Neuron (in vitro differentiated cells): ENCODE data around the gene SUMO2.
A peak's percentile ranks its signal among the peaks of the same experiment; 100 is the strongest.
"Not testable (repeated sequence)": the region's sequence is repeated elsewhere in the genome, so short reads cannot be mapped to it uniquely, and the experiment has no call there.

Source experiments
- H2AFZ ChIP-seq: one replicate; pipeline ENCODE4 v1.6.1; 2013; ENCODE audit warnings: low read depth, mild to moderate bottlenecking, inconsistent platforms, low read length, moderate library complexity
- H3K27me3 ChIP-seq: one replicate; pipeline ENCODE4 v1.6.1; 2013; ENCODE audit warnings: low read length; ENCODE audit not compliant: insufficient read depth
- H3K36me3 ChIP-seq: one replicate; pipeline ENCODE4 v1.6.1; 2013; ENCODE audit warnings: low read length; ENCODE audit not compliant: insufficient read depth
- H3K4me1 ChIP-seq: one replicate; pipeline ENCODE4 v1.6.1; 2013; ENCODE audit warnings: low read length; ENCODE audit not compliant: insufficient read depth
- H3K4me3 ChIP-seq: 2 replicates; pipeline ENCODE4 v1.5.1; 2013; ENCODE audit warnings: mild to moderate bottlenecking, low read length, moderate library complexity
- H3K9me3 ChIP-seq: one replicate; pipeline ENCODE4 v1.6.1; 2013; ENCODE audit warnings: low read length

The SUMO2 gene

DNA sequence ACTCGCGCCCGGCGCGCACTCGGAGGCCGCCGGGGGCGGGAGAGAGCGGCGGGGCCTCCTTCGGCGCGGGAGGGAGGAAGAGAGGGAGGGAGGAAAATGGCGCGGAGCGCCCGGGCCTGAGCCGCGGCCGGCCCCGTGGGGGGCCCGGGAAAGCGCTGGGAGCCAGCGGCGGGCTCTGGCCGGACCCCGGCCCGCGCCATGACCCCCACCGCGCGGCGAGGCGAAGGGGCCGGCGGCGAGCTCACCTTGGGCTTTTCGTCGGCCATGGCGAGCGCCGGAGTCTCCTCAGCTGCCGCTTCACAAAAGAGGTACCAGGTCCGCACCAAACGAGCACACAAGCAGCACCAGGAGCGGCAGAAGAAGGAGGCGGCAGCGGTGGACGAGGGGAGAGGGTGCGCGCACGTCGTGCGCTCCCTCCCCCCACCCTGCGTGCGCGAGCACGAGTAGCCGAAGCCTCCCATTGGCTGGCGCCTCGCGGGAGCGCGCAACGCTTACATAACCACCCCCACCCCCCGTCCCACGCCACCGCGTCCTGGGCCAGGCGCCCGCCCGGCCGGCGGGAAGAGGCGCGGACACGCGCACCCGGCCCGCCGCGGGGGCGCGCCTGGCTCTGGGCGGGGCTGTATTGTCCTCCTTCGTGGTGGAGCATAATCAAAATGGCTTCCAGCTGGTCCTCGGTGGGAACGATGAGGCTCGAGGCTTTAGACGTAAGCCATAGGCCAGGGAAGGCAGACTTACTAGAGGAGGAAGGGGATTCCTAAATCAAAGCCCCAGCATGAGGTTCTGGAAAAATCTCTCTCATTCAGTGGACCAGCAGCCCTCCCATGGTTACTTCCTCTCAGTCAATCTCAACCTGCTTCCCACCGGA, at the start of gene SUMO2:
SUMO2 (minus strand) TSS at position 391 of the 868 bp plus-strand sequence; CDS start at position 266, 125 bp downstream.
- peaks cover 13% of the 10 kb centered on the region for H3K4me1 ChIP-seq
- H2AFZ ChIP-seq = no peak within 1 kb of the TSS
- peaks cover 18% of the 10 kb centered on the region for H3K36me3 ChIP-seq
- no peaks in the 10 kb centered on the region for H3K27me3 ChIP-seq
- H3K4me3 ChIP-seq = peak within 1 kb of the TSS; percentile 91
- no peaks in the 10 kb centered on the region for H3K9me3 ChIP-seq

DNA sequence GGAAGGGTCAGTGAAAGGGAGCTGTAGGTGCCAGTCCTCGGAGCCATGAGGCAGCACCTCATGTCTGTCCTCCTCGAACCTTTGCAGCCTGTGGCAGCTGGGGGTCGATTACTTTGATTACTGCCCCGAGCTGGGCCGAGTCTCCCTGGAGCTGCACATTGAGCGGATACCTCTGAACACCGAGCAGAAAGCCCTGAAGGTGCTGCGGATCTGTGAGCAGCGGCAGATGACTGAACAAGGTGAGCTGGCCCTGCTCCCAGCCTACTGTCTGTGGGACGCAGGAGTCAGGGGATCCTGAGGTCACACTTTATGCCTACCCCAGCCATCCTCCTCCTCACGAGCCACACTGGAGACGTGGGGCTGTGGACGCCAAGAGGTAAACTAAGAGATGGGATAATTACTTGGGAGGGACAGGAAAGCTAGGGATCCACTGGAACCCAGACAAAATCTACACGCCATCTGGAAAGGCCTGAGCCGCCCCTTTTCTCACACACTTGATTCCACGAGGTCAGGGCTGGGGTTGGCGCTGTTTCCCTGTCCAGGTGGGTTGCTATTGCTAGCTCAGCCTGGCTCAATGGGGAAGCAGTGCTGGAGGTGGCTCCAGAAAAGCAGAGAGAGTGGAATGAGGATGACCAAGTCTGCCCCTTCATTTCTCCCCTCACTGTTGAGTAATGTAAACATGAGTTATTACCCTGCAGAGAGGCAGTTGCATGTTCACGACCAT, 49.1 kb upstream of the SUMO2 start:
- H3K36me3 ChIP-seq = peaks cover 82% of the 10 kb centered on the region
- no peak overlapping the region for H2AFZ ChIP-seq
- no peak overlapping the region for H3K4me3 ChIP-seq

DNA sequence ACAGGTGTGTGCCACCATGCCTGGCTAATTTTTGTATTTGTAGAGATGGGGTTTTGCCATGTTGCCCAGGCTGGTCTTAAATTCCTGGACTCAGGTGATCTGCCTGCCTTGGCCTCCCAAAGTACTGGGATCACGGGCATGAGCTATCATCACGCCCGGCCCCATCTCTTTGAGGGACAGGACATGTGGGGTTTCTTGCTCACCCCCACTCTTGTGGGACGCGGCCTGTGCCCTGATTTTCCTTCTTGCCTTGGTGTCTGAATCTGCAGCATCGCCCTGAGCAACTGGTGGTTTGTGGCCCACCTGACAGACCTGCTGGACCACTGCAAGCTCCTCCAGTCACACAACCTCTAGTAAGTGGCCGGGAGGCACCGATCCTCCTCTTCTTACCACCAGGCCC, 48.3 kb upstream of the SUMO2 start:
- H3K9me3 ChIP-seq = no peaks in the 10 kb centered on the region
- H3K4me1 ChIP-seq = no peaks in the 10 kb centered on the region
- no peak overlapping the region for H2AFZ ChIP-seq
- no peaks in the 10 kb centered on the region for H3K27me3 ChIP-seq
- H3K4me3 ChIP-seq = no peak overlapping the region
- peaks cover 82% of the 10 kb centered on the region for H3K36me3 ChIP-seq

More for the DNA sequence above, 49.1 kb upstream of the SUMO2 start:
- Histone ChIP-seq H3K4me1 (no peaks in the 10 kb centered on the region), H3K9me3 (no peaks in the 10 kb centered on the region), H3K27me3 (no peaks in the 10 kb centered on the region)

DNA sequence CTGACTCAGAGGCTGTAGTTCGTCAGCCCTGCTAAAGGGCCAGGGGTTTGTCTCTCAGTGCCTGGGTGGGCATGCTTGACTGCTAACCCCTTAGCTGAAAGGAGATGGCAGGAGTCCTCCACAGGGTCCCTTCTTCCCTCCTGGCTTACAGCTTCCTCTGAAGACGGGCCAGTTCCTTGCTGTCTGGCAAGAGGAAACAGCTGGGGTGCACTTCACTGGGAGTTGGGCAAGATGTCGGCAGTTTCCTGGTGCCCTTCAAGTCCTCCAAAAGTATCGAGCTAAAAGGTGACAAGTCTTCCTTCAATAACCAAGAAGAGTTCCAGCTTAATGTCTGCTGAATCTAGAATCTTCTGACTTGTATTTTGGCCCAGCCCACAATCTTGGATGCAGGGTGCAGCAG, 46.1 kb upstream of the SUMO2 start:
- H3K36me3 ChIP-seq = peaks cover 80% of the 10 kb centered on the region
- H3K27me3 ChIP-seq = no peaks in the 10 kb centered on the region
- no peaks in the 10 kb centered on the region for H3K9me3 ChIP-seq
- H3K4me1 ChIP-seq = no peaks in the 10 kb centered on the region
- no peak overlapping the region for H3K4me3 ChIP-seq
- H2AFZ ChIP-seq = no peak overlapping the region

DNA sequence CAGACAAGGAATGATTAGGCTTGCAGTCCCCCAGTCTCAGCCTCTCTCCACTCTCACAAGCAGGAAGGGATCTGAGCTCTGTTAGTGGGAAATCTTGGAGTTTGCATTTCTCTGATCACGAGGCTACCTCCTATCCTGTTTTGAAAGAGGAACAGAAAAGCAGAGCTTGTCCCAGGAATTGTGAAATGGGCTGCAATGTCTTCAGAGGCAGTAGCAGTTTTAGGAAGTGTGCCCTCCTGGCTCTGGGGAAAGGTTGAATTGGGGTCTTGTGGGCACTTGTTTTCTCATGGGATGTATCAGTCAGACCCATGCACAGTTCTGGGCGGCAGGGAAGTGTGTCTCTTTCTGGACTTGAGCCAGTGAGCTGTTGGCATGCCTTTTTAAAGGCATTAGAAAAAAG, 45.5 kb upstream of the SUMO2 start:
- Histone ChIP-seq H3K4me3 (no peak overlapping the region), H3K9me3 (no peaks in the 10 kb centered on the region), H3K36me3 (peaks cover 78% of the 10 kb centered on the region), H3K27me3 (no peaks in the 10 kb centered on the region), H2AFZ (no peak overlapping the region), H3K4me1 (no peaks in the 10 kb centered on the region)

DNA sequence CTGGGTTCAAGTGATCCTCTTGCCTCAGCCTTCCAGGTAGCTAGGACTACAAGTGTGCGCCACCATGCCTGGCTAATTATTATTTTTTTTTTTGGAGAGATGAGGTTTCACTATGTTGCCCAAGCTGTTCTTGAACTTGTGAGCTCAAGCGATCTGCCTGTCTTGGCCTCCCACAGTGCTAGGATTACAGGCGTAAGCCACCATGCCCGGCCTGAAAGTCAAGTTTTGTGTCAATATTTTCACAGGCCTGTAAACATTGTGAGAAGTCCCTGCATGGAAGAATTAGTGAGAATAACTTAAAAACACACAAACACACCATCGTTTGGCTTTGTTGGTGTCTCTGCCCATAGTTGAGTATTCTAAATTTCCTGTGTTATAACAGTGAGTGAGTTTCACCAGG, 45.0 kb upstream of the SUMO2 start:
- Histone ChIP-seq H3K36me3 (peaks cover 75% of the 10 kb centered on the region), H3K9me3 (no peaks in the 10 kb centered on the region), H2AFZ (no peak overlapping the region), H3K4me1 (no peaks in the 10 kb centered on the region), H3K4me3 (no peak overlapping the region), H3K27me3 (no peaks in the 10 kb centered on the region)

DNA sequence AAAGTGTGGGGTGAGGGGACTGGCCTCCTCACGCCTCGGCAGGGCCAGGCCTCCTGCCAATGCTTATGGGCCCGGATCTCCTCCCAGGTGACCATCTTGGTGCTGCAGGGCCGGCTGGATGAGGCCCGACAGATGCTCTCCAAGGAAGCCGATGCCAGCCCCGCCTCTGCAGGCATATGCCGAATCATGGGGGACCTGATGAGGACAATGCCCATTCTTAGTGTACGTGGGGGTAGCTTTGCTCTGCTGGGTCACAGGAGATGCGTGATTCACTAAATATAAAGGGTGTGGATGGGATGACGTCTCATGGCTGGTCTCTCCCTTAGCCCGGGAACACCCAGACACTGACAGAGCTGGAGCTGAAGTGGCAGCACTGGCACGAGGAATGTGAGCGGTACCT, 42.3 kb upstream of the SUMO2 start:
- no peak overlapping the region for H2AFZ ChIP-seq
- H3K4me1 ChIP-seq = no peaks in the 10 kb centered on the region
- no peak overlapping the region for H3K4me3 ChIP-seq
- peaks cover 67% of the 10 kb centered on the region for H3K36me3 ChIP-seq
- no peaks in the 10 kb centered on the region for H3K27me3 ChIP-seq
- H3K9me3 ChIP-seq = no peaks in the 10 kb centered on the region

DNA sequence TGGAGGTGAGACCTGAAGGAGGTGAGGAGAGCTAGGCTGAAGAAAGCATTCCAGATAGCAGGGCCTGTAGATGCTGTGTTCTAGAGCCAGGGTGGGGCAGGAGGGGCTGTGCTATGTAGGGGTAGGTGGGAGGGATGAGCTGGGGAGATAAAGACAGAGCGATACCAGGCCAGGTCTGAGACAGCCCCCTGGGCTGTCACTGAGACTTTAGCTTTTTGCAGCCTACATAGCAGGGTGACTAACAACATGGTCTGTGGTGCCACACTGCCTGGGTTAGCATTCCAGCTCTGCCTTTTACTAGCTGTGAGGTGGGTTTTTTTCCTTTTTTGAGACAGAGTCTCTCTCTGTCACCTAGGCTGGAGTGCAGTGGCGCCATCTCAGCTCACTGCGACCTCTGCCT, 37.1 kb upstream of the SUMO2 start:
- no peak overlapping the region for H3K4me3 ChIP-seq
- H2AFZ ChIP-seq = no peak overlapping the region
- peaks cover 66% of the 10 kb centered on the region for H3K36me3 ChIP-seq
- H3K9me3 ChIP-seq = no peaks in the 10 kb centered on the region
- no peaks in the 10 kb centered on the region for H3K4me1 ChIP-seq
- H3K27me3 ChIP-seq = no peaks in the 10 kb centered on the region

DNA sequence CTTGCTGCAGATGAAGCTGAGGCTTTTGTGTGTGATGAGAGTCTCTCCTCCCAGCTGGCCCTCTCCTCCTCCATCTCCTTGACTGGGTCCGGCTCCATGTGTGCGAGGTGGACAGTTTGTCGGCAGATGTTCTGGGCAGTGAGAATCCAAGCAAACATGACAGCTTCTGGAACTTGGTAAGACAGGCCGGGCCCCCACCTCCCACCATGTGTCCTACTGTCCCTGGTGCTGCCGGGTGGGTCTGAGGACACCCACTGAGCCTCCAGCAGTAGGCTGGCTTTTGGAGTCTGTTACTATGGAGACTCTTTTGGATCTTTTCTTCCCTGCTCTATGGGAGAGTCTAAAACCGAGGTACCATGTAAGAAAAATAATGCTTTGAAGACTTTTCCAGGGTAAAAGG, 35.4 kb upstream of the SUMO2 start:
- Histone ChIP-seq H3K27me3 (no peaks in the 10 kb centered on the region), H3K4me3 (no peak overlapping the region), H3K4me1 (no peaks in the 10 kb centered on the region), H2AFZ (no peak overlapping the region), H3K36me3 (peaks cover 73% of the 10 kb centered on the region), H3K9me3 (no peaks in the 10 kb centered on the region)

DNA sequence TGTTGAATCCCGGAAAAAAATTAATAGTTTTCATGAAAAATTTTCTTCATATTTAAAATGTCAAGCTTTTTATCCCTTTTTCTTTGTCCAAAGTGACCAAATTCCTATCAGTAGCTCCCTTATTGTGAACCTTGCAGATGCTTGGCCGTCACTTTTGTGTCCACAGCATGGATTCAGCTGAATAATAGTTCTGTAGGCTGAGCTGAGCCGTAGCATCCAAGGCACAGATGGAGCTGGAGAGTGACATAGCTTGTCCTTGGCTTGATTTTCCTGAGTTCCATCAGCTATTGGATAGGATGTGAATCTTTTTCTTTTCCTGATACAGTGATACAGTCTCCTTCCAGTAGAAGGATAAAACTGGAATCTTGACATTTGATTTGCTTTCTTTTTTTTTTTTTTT, 26.3 kb upstream of the SUMO2 start:
- no peaks in the 10 kb centered on the region for H3K27me3 ChIP-seq
- peaks cover 5% of the 10 kb centered on the region for H3K4me1 ChIP-seq
- H3K9me3 ChIP-seq = no peaks in the 10 kb centered on the region
- H3K36me3 ChIP-seq = peaks cover 45% of the 10 kb centered on the region
- no peak overlapping the region for H3K4me3 ChIP-seq
- no peak overlapping the region for H2AFZ ChIP-seq

DNA sequence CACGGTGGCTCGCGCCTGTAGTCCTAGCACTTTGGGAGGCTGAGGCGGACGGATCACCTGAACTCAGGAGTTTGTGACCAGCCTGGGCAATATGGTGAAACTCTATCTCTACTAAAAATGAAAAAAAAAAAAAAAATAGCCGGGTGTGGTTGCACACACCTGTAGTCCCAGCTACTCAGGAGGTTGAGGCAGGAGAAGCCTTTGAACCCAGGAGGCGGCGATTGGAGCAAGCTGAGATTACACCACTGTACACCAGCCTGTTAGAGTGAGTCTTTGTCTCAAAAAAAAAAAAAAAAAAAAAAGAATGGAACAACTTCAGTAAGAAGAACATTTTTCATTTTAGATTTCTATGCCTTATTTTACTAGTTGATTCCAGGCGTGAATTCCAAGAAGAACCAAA, 25.4 kb upstream of the SUMO2 start:
- Histone ChIP-seq H3K27me3 (no peaks in the 10 kb centered on the region), H3K4me1 (peaks cover 5% of the 10 kb centered on the region), H3K9me3 (no peaks in the 10 kb centered on the region), H2AFZ (no peak overlapping the region), H3K4me3 (no peak overlapping the region), H3K36me3 (peaks cover 38% of the 10 kb centered on the region)

DNA sequence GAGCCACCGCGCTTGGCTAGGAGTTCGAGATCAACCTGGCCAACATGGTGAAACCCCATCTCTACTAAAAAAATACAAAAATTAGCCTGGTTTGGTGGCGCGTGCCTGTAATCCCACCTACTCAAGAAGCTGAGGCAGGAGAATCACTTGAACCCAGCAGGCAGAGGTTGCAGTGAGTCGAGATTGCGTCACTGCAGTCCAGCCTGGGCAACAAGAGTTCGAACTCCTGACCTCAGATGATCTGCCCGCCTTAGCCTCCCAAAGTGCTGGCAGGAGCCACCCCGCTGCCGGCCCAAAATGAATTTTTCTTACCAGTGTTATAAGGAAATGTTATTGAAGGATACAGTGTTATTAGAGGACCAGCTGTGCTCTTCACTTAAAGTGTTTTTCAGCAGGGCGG, 25.0 kb upstream of the SUMO2 start:
- Histone ChIP-seq H3K36me3 (peaks cover 34% of the 10 kb centered on the region), H3K4me3 (no peak overlapping the region), H2AFZ (no peak overlapping the region), H3K27me3 (no peaks in the 10 kb centered on the region), H3K4me1 (peaks cover 5% of the 10 kb centered on the region), H3K9me3 (no peaks in the 10 kb centered on the region)

DNA sequence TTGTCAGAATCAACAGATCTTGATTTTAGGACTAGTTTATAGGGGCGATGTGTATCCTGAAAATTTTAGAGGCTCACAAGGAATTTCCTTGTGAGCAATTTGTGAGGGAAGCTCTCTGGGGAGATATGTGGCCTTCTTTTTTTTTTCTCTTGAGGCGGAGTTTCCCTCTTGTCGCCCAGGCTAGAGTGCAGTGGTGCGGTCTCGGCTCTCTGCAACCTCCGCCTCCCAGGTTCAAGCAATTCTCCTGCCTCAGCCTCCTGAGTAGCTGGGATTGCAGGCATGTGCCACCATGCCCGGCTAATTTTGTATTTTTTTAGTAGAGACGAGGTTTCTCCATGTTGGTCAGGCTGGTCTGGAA, 24.3 kb upstream of the SUMO2 start:
- H3K4me1 ChIP-seq, H3K27me3 ChIP-seq, H2AFZ ChIP-seq, H3K9me3 ChIP-seq: not testable (repeated sequence)
- Histone ChIP-seq H3K36me3 (peaks cover 28% of the 10 kb centered on the region), H3K4me3 (peak overlapping the region; percentile 84)
